GM12878 (cell line): Measurements from ENCODE around the gene MAP3K10. TPM values are rescaled to one million over a fixed set of nuclear protein-coding genes. Genes with fewer than 3 reads are reported as not detected.

Experiments
- ATAC-seq: fragments of 200-7000 bp; cut with Tn5 transposase; 3 replicates; pipeline ENCODE4 v1.9.1; 2020; ENCODE audit warnings: mild to moderate bottlenecking, moderate library complexity
- BruUV-seq: library from RNA; stranded (reverse); fragments of 400-500 nt; replicated peaks from 2 replicates; lab custom pipeline; 2021; lab: Mats Ljungman, UMichigan
- CTCF ChIA-PET: fragments of 300-600 bp; sonication (Branson Sonifier 250); formaldehyde crosslinking; extraction: SDS; loops from one replicate; lab custom pipeline; 2021; ENCODE audit warnings: inconsistent platforms; lab: Yijun Ruan, JAX
- POLR2A ChIA-PET: fragments of 350-600 bp; formaldehyde crosslinking; extraction: SDS; loops from one replicate; lab custom pipeline; 2021; ENCODE audit warnings: inconsistent platforms; lab: Charles Lee
- RAD21 ChIA-PET: fragments of 300-600 bp; sonication (Branson Sonifier 250); formaldehyde crosslinking; loops from one replicate; lab custom pipeline; 2023; ENCODE audit warnings: antibody characterized with exemption; ENCODE audit not compliant: unreplicated experiment; lab: Charles Lee
- SMC1A ChIA-PET: fragments of 300-600 bp; sonication (Branson Sonifier 250); formaldehyde crosslinking; loops from one replicate; lab custom pipeline; 2023; ENCODE audit not compliant: unreplicated experiment, uncharacterized antibody; lab: Charles Lee
- DNase-seq: peaks from one replicate; pipeline ENCODE4 v3.0.0-alpha.2; 2011; ENCODE audit warnings: low read depth, low spot score
- FAIRE-seq: peaks from 3 replicates; lab custom pipeline; 2011; peaks lifted over from hg19 to GRCh38; lab: Jason Lieb, UNC
- H2AFZ ChIP-seq: 2 replicates; pipeline ENCODE4 v1.6.0; 2011; ENCODE audit warnings: low read depth, low read length, control low read depth; ENCODE audit not compliant: control insufficient read depth
- H3K27ac ChIP-seq: 2 replicates; pipeline ENCODE4 v1.5.1; 2011; ENCODE audit warnings: control low read depth; ENCODE audit not compliant: control insufficient read depth, insufficient read depth
- H3K27me3 ChIP-seq, 2 experiments: replicated peaks in 1 of 2; 2 replicates each; pipeline versions ENCODE4 v1.6.0 to v1.6.1; 2011; ENCODE audit warnings: low read length in 1 of 2; ENCODE audit not compliant: control insufficient read depth in 2 of 2, insufficient read depth in 2 of 2
- H3K36me3 ChIP-seq, 2 experiments: 2 replicates each; pipeline ENCODE4 v1.5.1; 2011; ENCODE audit warnings: low read length in 1 of 2; ENCODE audit not compliant: control insufficient read depth in 2 of 2, insufficient read depth in 2 of 2
- H3K4me1 ChIP-seq: 2 replicates; pipeline ENCODE4 v1.6.1; 2011; ENCODE audit warnings: mild to moderate bottlenecking, low read length, moderate library complexity, mixed read lengths; ENCODE audit not compliant: control insufficient read depth, insufficient read depth
- H3K4me2 ChIP-seq: 2 replicates; pipeline ENCODE4 v1.6.0; 2011; ENCODE audit warnings: control low read depth; ENCODE audit not compliant: control insufficient read depth, insufficient read depth
- H3K4me3 ChIP-seq: fragments of 200-600 bp; sonication (generic); 2 replicates; pipeline ENCODE4 v1.5.1; 2016
- H3K79me2 ChIP-seq: 2 replicates; pipeline ENCODE4 v1.6.0; 2011; ENCODE audit warnings: low read length; ENCODE audit not compliant: control insufficient read depth, insufficient read depth
- H3K9ac ChIP-seq: 2 replicates; pipeline ENCODE4 v1.8.0; 2011; ENCODE audit warnings: low read length, control low read depth, mixed read lengths; ENCODE audit not compliant: control insufficient read depth, insufficient read depth
- H3K9me3 ChIP-seq: replicated peaks from 3 replicates; pipeline ENCODE4 v1.5.1; 2011; ENCODE audit warnings: mild to moderate bottlenecking, low read length; ENCODE audit not compliant: control insufficient read depth, insufficient read depth
- H4K20me1 ChIP-seq: 2 replicates; pipeline ENCODE4 v1.6.0; 2011; ENCODE audit not compliant: control insufficient read depth, insufficient read depth
- CBX3 ChIP-seq: fragments of 200-600 bp; sonication (generic); IDR thresholded peaks from 2 replicates; pipeline ENCODE4 v1.6.1; 2016; ENCODE audit warnings: low read depth, borderline replicate concordance
- CHD2 ChIP-seq: IDR thresholded peaks from 2 replicates; pipeline ENCODE4 v1.6.1; 2011; ENCODE audit warnings: low read depth, low read length, improper control_type of control experiment, borderline replicate concordance
- DPF2 ChIP-seq: fragments of 450-650 bp; IDR thresholded peaks from 2 replicates; pipeline ENCODE4 v1.6.1; 2017; ENCODE audit warnings: mild to moderate bottlenecking
- EGR1 ChIP-seq, 2 experiments: IDR thresholded peaks; 1 replicate in 1 of 2; 2 replicates in 1 of 2; pipeline ENCODE4 v1.6.1; 2011 to 2012; ENCODE audit warnings: low read depth in 2 of 2, low read length in 2 of 2, borderline replicate concordance in 1 of 2, mild to moderate bottlenecking in 1 of 2, moderate library complexity in 1 of 2
- KLF5 ChIP-seq: fragments of 450-650 bp; IDR thresholded peaks from 2 replicates; pipeline ENCODE4 v1.6.1; 2014; ENCODE audit warnings: mild to moderate bottlenecking; ENCODE audit not compliant: partially characterized antibody
- NFIC ChIP-seq: IDR thresholded peaks from 2 replicates; pipeline ENCODE4 v1.6.1; 2012; ENCODE audit warnings: low read depth, mild to moderate bottlenecking, inconsistent platforms, low read length, moderate library complexity
- PAX5 ChIP-seq: IDR thresholded peaks from 2 replicates; pipeline ENCODE4 v1.6.1; 2011; ENCODE audit warnings: low read depth, low read length, borderline replicate concordance
- RELA ChIP-seq: fragments of 450-650 bp; IDR thresholded peaks from 2 replicates; pipeline ENCODE4 v1.8.0; 2014; ENCODE audit warnings: borderline replicate concordance; ENCODE audit not compliant: partially characterized antibody
- RFX5 ChIP-seq: IDR thresholded peaks from 2 replicates; pipeline ENCODE4 v1.6.1; 2011; ENCODE audit warnings: low read depth, low read length, improper control_type of control experiment
- RUNX3 ChIP-seq: IDR thresholded peaks from 2 replicates; pipeline ENCODE4 v1.6.1; 2012; ENCODE audit warnings: low read length, inconsistent platforms
- SMC3 ChIP-seq: IDR thresholded peaks from 2 replicates; pipeline ENCODE4 v1.6.1; 2011; ENCODE audit warnings: low read length, improper control_type of control experiment, borderline replicate concordance
- SRF ChIP-seq, 2 experiments: IDR thresholded peaks; 2 replicates each; pipeline ENCODE4 v1.6.1; 2011; ENCODE audit warnings: low read depth in 2 of 2, low read length in 2 of 2, mild to moderate bottlenecking in 1 of 2, moderate library complexity in 1 of 2
- STAT3 ChIP-seq: IDR thresholded peaks from 2 replicates; pipeline ENCODE4 v1.6.1; 2011; ENCODE audit warnings: low read depth, low read length, improper control_type of control experiment
- SUPT20H ChIP-seq: IDR thresholded peaks from 2 replicates; pipeline ENCODE4 v1.6.1; 2011; ENCODE audit warnings: low read depth, mild to moderate bottlenecking, low read length, moderate library complexity, borderline replicate concordance; ENCODE audit not compliant: control insufficient read depth
- TCF7 ChIP-seq: IDR thresholded peaks from 2 replicates; pipeline ENCODE4 v1.6.1; 2014; ENCODE audit warnings: antibody characterized with exemption, borderline replicate concordance
- ZNF622 ChIP-seq: fragments of 450-650 bp; IDR thresholded peaks from 2 replicates; pipeline ENCODE4 v1.6.1; 2017; ENCODE audit warnings: mild to moderate bottlenecking, inconsistent platforms
- WGBS: methylation state at CpG from one replicate; pipeline ENCODE4 v1.1.6; 2016; ENCODE audit warnings: low lambda C conversion rate; ENCODE audit not compliant: insufficient replicate concordance, insufficient coverage; ENCODE audit errors: missing lambda C conversion rate; 5-methylcytosine and 5-hydroxymethylcytosine counted together
- in situ Hi-C: fragments of 300-500 bp; cut with MboI; formaldehyde crosslinking; loops from 9 replicates; pipeline ENCODE4 v1.14.3; 2018; ENCODE audit warnings: mixed read lengths
- intact Hi-C: fragments of 100-400 bp; cut with micrococcal nuclease; formaldehyde crosslinking; loops from one replicate; pipeline ENCODE4 v1.14.2; 2022; ENCODE audit not compliant: unreplicated experiment
- polyA plus RNA-seq, 11 experiments: library from polyadenylated mRNA; depleted of rRNA in 4 of 11; unstranded in 6 of 11; stranded (reverse) in 5 of 11; fragments of >200 nt; fragmentation: Nextera tagmentation in 4 of 11; fragmentation: Illumina TruSeq in 1 of 11; extraction: Ambion mirVana in 4 of 11; extraction: Trizol in 1 of 11; gene quantifications; 1 replicate in 1 of 11; 2 replicates in 10 of 11; pipeline versions ENCODE4 v1.2.1 to v1.2.3, GENCODE V29; 2011 to 2016; ENCODE audit warnings: inconsistent platforms in 2 of 11, missing spikeins in 2 of 11, low read depth in 1 of 11
- total RNA-seq, 4 experiments: library from RNA; depleted of rRNA in 3 of 4; stranded (reverse); fragments of >200 nt in 3 of 4; fragmentation: Illumina TruSeq in 1 of 4; extraction: Trizol in 1 of 4; gene quantifications; 2 replicates each; pipeline versions ENCODE4 v1.2.1 to v1.2.3, GENCODE V29; 2013 to 2021
- TF ChIP-seq, protein P1 (sequence below): fragments of 150-350 bp; IDR thresholded peaks from 2 replicates; pipeline ENCODE4 v1.6.1; 2014; ENCODE audit warnings: mild to moderate bottlenecking, low read depth, low read length
- TF ChIP-seq, protein P2 (sequence below): fragments of 450-650 bp; formaldehyde crosslinking; IDR thresholded peaks from 2 replicates; pipeline ENCODE4 v1.4.0; 2022; ENCODE audit warnings: mild to moderate bottlenecking, moderate library complexity

MAP3K10 gene
- total and polyA plus RNA-seq, 10 of the 15 experiments (the other 5 are each of a cell fraction or from before 2014, with no cell fraction given): 0.11 to 16.6 (median 2.6) TPM

DNA sequence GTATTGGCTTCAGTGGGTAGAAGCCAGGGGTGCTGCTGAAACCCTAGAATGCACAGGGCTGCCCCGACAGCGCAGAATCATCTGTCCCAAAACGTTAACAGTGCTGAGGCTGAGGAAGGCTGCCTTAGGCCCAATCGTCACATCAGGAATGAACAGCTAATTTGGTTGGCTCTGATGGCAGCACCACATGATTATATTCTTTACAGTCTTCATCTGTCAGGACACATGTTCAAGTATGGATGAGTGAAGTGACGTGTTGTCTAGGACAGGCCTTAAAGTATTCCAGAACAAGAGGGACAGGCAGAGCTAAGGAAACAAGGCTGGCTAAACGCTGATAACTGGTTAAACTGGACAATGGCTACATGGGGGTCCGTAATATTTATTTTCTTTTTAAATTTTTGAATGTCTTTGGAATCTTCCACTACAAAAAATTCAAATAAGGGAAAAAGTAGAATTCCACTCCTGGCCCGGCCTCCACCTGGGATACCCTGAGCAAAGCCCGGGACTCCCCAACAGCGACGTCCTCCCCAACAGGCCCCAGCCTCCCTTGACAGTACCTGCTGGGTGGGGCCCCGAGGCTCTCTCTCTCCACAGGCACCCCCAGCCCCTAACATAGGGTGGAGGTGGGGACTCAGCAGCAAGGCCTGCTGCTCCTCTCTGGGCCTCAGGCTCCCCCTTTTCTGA is 50.0 kb downstream of the MAP3K10 start:
- RAD21 ChIA-PET: no interaction called here
- TF ChIP-seq RFX5: no peak
- TF ChIP-seq ZNF622: no peak
- no peak for TF ChIP-seq CBX3
- TF ChIP-seq CHD2: no peak
- TF ChIP-seq, protein P1, sequence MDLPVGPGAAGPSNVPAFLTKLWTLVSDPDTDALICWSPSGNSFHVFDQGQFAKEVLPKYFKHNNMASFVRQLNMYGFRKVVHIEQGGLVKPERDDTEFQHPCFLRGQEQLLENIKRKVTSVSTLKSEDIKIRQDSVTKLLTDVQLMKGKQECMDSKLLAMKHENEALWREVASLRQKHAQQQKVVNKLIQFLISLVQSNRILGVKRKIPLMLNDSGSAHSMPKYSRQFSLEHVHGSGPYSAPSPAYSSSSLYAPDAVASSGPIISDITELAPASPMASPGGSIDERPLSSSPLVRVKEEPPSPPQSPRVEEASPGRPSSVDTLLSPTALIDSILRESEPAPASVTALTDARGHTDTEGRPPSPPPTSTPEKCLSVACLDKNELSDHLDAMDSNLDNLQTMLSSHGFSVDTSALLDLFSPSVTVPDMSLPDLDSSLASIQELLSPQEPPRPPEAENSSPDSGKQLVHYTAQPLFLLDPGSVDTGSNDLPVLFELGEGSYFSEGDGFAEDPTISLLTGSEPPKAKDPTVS: no peak
- no peak for TF ChIP-seq NFIC
- TF ChIP-seq EGR1 (IDR thresholded peaks at IDR 0.05; ENCODE audit: borderline replicate concordance in 1 of 2, low read depth in 2 of 2, low read length in 2 of 2): no peak
- no peak for TF ChIP-seq RUNX3
- TF ChIP-seq TCF7: no peak
- no peak for TF ChIP-seq KLF5
- TF ChIP-seq PAX5: no peak
- TF ChIP-seq DPF2: no peak
- TF ChIP-seq SUPT20H: no peak
- no peak for TF ChIP-seq STAT3
- no peak for TF ChIP-seq SMC3
- no peak for TF ChIP-seq SRF (IDR thresholded peaks at IDR 0.05; ENCODE audit: low read depth in 2 of 2, low read length in 2 of 2)
- TF ChIP-seq RELA: no peak
- TF ChIP-seq, protein P2, sequence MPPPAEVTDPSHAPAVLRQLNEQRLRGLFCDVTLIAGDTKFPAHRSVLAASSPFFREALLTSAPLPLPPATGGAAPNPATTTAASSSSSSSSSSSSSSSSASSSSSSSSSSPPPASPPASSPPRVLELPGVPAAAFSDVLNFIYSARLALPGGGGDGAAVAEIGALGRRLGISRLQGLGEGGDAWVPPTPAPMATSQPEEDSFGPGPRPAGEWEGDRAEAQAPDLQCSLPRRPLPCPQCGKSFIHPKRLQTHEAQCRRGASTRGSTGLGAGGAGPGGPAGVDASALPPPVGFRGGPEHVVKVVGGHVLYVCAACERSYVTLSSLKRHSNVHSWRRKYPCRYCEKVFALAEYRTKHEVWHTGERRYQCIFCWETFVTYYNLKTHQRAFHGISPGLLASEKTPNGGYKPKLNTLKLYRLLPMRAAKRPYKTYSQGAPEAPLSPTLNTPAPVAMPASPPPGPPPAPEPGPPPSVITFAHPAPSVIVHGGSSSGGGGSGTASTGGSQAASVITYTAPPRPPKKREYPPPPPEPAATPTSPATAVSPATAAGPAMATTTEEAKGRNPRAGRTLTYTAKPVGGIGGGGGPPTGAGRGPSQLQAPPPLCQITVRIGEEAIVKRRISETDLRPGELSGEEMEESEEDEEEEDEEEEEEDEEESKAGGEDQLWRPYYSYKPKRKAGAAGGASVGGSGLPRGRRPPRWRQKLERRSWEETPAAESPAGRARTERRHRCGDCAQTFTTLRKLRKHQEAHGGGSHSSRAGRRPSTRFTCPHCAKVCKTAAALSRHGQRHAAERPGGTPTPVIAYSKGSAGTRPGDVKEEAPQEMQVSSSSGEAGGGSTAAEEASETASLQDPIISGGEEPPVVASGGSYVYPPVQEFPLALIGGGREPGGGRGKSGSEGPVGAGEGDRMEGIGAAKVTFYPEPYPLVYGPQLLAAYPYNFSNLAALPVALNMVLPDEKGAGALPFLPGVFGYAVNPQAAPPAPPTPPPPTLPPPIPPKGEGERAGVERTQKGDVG: no peak
- no peak for FAIRE-seq
- POLR2A ChIA-PET: no interaction called here
- no peak overlapping the region for H3K4me3 ChIP-seq
- no peak for ATAC-seq
- DNase-seq: no peak
- intact Hi-C loops (no loop called here), in situ Hi-C loops (no loop called here)
- peaks cover 20 to 32% of the 10 kb centered on the region in 2 experiments; a peak in 3 of 4 replicates for H3K36me3 ChIP-seq
- H3K4me1 ChIP-seq: no peaks in the 10 kb centered on the region
- WGBS: 93% methylated on average over 12 of the region's 12 CpGs
- no TSS peak for BruUV-seq
- CTCF ChIA-PET: no interaction called here
- H3K9me3 ChIP-seq: no peaks in the 10 kb centered on the region
- SMC1A ChIA-PET: interaction anchor here (0.6 kb wide), 1 partner anchor 20 kb away, joined by 7 read pairs; no protein-coding TSS in a partner anchor
- no peak overlapping the region for H3K27ac ChIP-seq
- H3K79me2 ChIP-seq: no peaks in the 10 kb centered on the region
- no peaks in the 10 kb centered on the region for H4K20me1 ChIP-seq
- H3K9ac ChIP-seq: no peak overlapping the region
- H3K4me2 ChIP-seq: no peak overlapping the region
- no peaks in the 10 kb centered on the region for H3K27me3 ChIP-seq
- H2AFZ ChIP-seq: no peak overlapping the region
